ENCODE results near the gene MAZ.
A peak's percentile ranks its signal among the peaks of the same experiment; 100 is the strongest.
"Not testable (repeated sequence)": the region's sequence is repeated elsewhere in the genome, so short reads cannot be mapped to it uniquely, and the experiment has no call there.

MAZ gene

GRCh38 chr16:29790183-29790948, 16.0 kb upstream of the MAZ start, which contains the start of gene KIF22:
KIF22 (plus strand) TSS chr16:29790751; CDS start chr16:29790760, 9 bp downstream.
- ATAC-seq (replicated peaks; ENCODE audit: extremely low read depth, poor library complexity, severe bottlenecking) (peak; percentile 90), DNase-seq (ENCODE audit: low spot score in 2 of 2) (peak; percentile 99 to 100)
- Mint-ChIP-seq H3K9me3 (no peaks in the 10 kb centered on the region), H3K27me3 (no peaks in the 10 kb centered on the region), H3K36me3 (ENCODE audit: insufficient read depth) (peaks cover 13% of the 10 kb centered on the region), H3K4me1 (peaks cover 46% of the 10 kb centered on the region), H3K4me3 (peak within 1 kb of the TSS; percentile 97), H3K27ac (ENCODE audit: low read depth) (peak within 1 kb of the TSS; percentile 92)

GRCh38 chr16:29790949-29791844, 15.1 kb upstream of the MAZ start:
- Mint-ChIP-seq H3K27ac (ENCODE audit: low read depth) (peak overlapping the region; percentile 92), H3K27me3 (no peaks in the 10 kb centered on the region), H3K4me1 (peaks cover 44% of the 10 kb centered on the region), H3K36me3 (ENCODE audit: insufficient read depth) (peaks cover 19% of the 10 kb centered on the region), H3K9me3 (no peaks in the 10 kb centered on the region), H3K4me3 (peak overlapping the region; percentile 97)
- DNase-seq (ENCODE audit: low spot score in 2 of 2) (no peak), ATAC-seq (replicated peaks; ENCODE audit: extremely low read depth, poor library complexity, severe bottlenecking) (peak; percentile 10)

GRCh38 chr16:29791845-29792807, 14.2 kb upstream of the MAZ start:
- Mint-ChIP-seq H3K36me3 (ENCODE audit: insufficient read depth) (peaks cover 26% of the 10 kb centered on the region), H3K4me1 (peaks cover 44% of the 10 kb centered on the region), H3K27me3 (no peaks in the 10 kb centered on the region), H3K27ac (ENCODE audit: low read depth) (peak overlapping the region; percentile 92), H3K9me3 (no peaks in the 10 kb centered on the region), H3K4me3 (peak overlapping the region; percentile 97)
- no peak for ATAC-seq (replicated peaks; ENCODE audit: extremely low read depth, poor library complexity, severe bottlenecking)
- DNase-seq (ENCODE audit: low spot score in 2 of 2): no peak

GRCh38 chr16:29793153-29793552, 13.2 kb upstream of the MAZ start:
- H3K9me3 Mint-ChIP-seq; DNase-seq (ENCODE audit: low spot score in 2 of 2); ATAC-seq (replicated peaks; ENCODE audit: extremely low read depth, poor library complexity, severe bottlenecking); H3K27me3 Mint-ChIP-seq: not testable (repeated sequence)
- peaks cover 49% of the 10 kb centered on the region for H3K4me1 Mint-ChIP-seq
- peak overlapping the region; percentile 97 for H3K4me3 Mint-ChIP-seq
- peak overlapping the region; percentile 92 for H3K27ac Mint-ChIP-seq (ENCODE audit: low read depth)
- H3K36me3 Mint-ChIP-seq (ENCODE audit: insufficient read depth): peaks cover 35% of the 10 kb centered on the region

GRCh38 chr16:29794231-29794710, 12.1 kb upstream of the MAZ start:
- Mint-ChIP-seq H3K27me3 (no peaks in the 10 kb centered on the region), H3K36me3 (ENCODE audit: insufficient read depth) (peaks cover 41% of the 10 kb centered on the region), H3K9me3 (no peaks in the 10 kb centered on the region), H3K27ac (ENCODE audit: low read depth) (no peak overlapping the region), H3K4me3 (no peak overlapping the region), H3K4me1 (peaks cover 52% of the 10 kb centered on the region)
- ATAC-seq (replicated peaks; ENCODE audit: extremely low read depth, poor library complexity, severe bottlenecking): no peak
- no peak for DNase-seq (ENCODE audit: low spot score in 2 of 2)

GRCh38 chr16:29802416-29802935, 3.9 kb upstream of the MAZ start:
- Mint-ChIP-seq H3K4me3 (no peak overlapping the region), H3K27me3 (no peaks in the 10 kb centered on the region), H3K36me3 (ENCODE audit: insufficient read depth) (peaks cover 55% of the 10 kb centered on the region), H3K27ac (ENCODE audit: low read depth) (no peak overlapping the region), H3K9me3 (no peaks in the 10 kb centered on the region), H3K4me1 (peaks cover 32% of the 10 kb centered on the region)
- ATAC-seq (replicated peaks; ENCODE audit: extremely low read depth, poor library complexity, severe bottlenecking): no peak
- DNase-seq (ENCODE audit: low spot score in 2 of 2): no peak

GRCh38 chr16:29804020-29804419, 2.3 kb upstream of the MAZ start:
- H3K4me3 Mint-ChIP-seq: peak overlapping the region; percentile 96
- H3K4me1 Mint-ChIP-seq: peaks cover 39% of the 10 kb centered on the region
- H3K36me3 Mint-ChIP-seq (ENCODE audit: insufficient read depth): peaks cover 58% of the 10 kb centered on the region
- H3K27ac Mint-ChIP-seq (ENCODE audit: low read depth): peak overlapping the region; percentile 99
- H3K27me3 Mint-ChIP-seq: no peaks in the 10 kb centered on the region
- H3K9me3 Mint-ChIP-seq: no peaks in the 10 kb centered on the region
- ATAC-seq (replicated peaks; ENCODE audit: extremely low read depth, poor library complexity, severe bottlenecking) (no peak), DNase-seq (ENCODE audit: low spot score in 2 of 2) (no peak)

- Mint-ChIP-seq H3K27me3 (no peaks in the 10 kb centered on the region), H3K36me3 (ENCODE audit: insufficient read depth) (peaks cover 57% of the 10 kb centered on the region), H3K27ac (ENCODE audit: low read depth) (peak overlapping the region; percentile 99), H3K4me1 (peaks cover 42% of the 10 kb centered on the region), H3K4me3 (peak overlapping the region; percentile 96), H3K9me3 (no peaks in the 10 kb centered on the region)
- ATAC-seq (replicated peaks; ENCODE audit: extremely low read depth, poor library complexity, severe bottlenecking) (no peak), DNase-seq (ENCODE audit: low spot score in 2 of 2) (no peak)
These were observed 1.7 kb upstream of the MAZ start for GRCh38 chr16:29804455-29805231.

- Mint-ChIP-seq H3K36me3 (ENCODE audit: insufficient read depth) (peaks cover 58% of the 10 kb centered on the region), H3K4me3 (peak overlapping the region; percentile 96), H3K9me3 (no peaks in the 10 kb centered on the region), H3K27ac (ENCODE audit: low read depth) (peak overlapping the region; percentile 99), H3K4me1 (peaks cover 50% of the 10 kb centered on the region), H3K27me3 (no peaks in the 10 kb centered on the region)
- ATAC-seq (replicated peaks; ENCODE audit: extremely low read depth, poor library complexity, severe bottlenecking) (peak; percentile 63), DNase-seq (ENCODE audit: low spot score in 2 of 2) (peak; percentile 89 to 97)
These were observed 864 bp upstream of the MAZ start for GRCh38 chr16:29805232-29806098.

GRCh38 chr16:29806641-29807425, 504 bp downstream of the MAZ start:
- H3K4me1 Mint-ChIP-seq: peaks cover 64% of the 10 kb centered on the region
- ATAC-seq (replicated peaks; ENCODE audit: extremely low read depth, poor library complexity, severe bottlenecking) (no peak), DNase-seq (ENCODE audit: low spot score in 2 of 2) (no peak)
- H3K27me3 Mint-ChIP-seq: no peaks in the 10 kb centered on the region
- peak overlapping the region; percentile 92 for H3K27ac Mint-ChIP-seq (ENCODE audit: low read depth)
- no peaks in the 10 kb centered on the region for H3K9me3 Mint-ChIP-seq
- peaks cover 48% of the 10 kb centered on the region for H3K36me3 Mint-ChIP-seq (ENCODE audit: insufficient read depth)
- peak overlapping the region; percentile 92 for H3K4me3 Mint-ChIP-seq
